Measurements from ENCODE around the gene TMEM135. TPM values are rescaled to one million over a fixed set of nuclear protein-coding genes. Genes with fewer than 3 reads are reported as not detected.

The TMEM135 gene
- total RNA-seq, 2 experiments from 2014 or later = 25.5 to 26.0 TPM

DNA sequence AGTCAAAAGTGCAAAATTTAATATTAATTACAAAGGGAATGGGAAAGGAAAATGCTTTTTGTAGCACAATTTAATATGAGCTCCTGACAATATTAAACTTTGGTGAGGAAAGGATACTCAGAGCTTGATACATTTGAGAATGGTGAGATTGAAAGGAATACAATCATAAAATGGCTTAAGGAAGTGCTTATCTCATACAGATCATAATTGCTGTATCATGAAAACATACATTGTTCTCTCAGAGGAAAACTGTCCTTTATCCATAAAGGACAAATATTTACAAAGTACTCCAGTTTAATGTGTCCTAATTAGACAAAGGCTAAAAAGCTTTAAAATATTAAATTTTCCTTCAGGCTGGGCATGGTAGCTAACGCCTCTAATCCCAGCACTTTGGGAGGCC lies 260.4 kb downstream of the TMEM135 start:
- no peak overlapping the region for H3K4me3 Mint-ChIP-seq
- DNase-seq = no peak
- intact Hi-C loops (cut with DNase I, micrococcal nuclease) = no loop called here
- no peaks in the 10 kb centered on the region for H3K9me3 Mint-ChIP-seq (ENCODE audit: low read depth)
- H3K4me1 Mint-ChIP-seq = peaks cover 2% of the 10 kb centered on the region
- ATAC-seq = no peak
- no peaks in the 10 kb centered on the region for H3K27me3 Mint-ChIP-seq
- POLR2A ChIA-PET = no interaction called here
- no peak overlapping the region for H3K27ac Mint-ChIP-seq
- H3K36me3 Mint-ChIP-seq (ENCODE audit: low read depth) = peaks cover 6% of the 10 kb centered on the region
- CTCF ChIA-PET = interaction anchor here (0.6 to 1.0 kb wide), 2 partner anchors 8 to 117 kb away, joined by 3 read pairs; no protein-coding TSS in a partner anchor

GRCh38 chr11:87299041-87299481 lies 261.3 kb downstream of the TMEM135 start:
- peak; percentile 36 for ATAC-seq
- H3K36me3 Mint-ChIP-seq (ENCODE audit: low read depth) = peaks cover 6% of the 10 kb centered on the region
- H3K27me3 Mint-ChIP-seq = no peaks in the 10 kb centered on the region
- no peak overlapping the region for H3K4me3 Mint-ChIP-seq
- no peak overlapping the region for H3K27ac Mint-ChIP-seq
- intact Hi-C loops (cut with DNase I, micrococcal nuclease) = no loop called here
- DNase-seq = no peak
- no peaks in the 10 kb centered on the region for H3K9me3 Mint-ChIP-seq (ENCODE audit: low read depth)
- ChIA-PET CTCF (interaction anchor here (1.0 kb wide), 1 partner anchor 9 kb away, joined by 3 read pairs; no protein-coding TSS in a partner anchor), POLR2A (interaction anchor here (0.7 kb wide), 1 partner anchor 121 kb away, joined by 3 read pairs; no protein-coding TSS in a partner anchor)
- H3K4me1 Mint-ChIP-seq = peaks cover 2% of the 10 kb centered on the region

DNA sequence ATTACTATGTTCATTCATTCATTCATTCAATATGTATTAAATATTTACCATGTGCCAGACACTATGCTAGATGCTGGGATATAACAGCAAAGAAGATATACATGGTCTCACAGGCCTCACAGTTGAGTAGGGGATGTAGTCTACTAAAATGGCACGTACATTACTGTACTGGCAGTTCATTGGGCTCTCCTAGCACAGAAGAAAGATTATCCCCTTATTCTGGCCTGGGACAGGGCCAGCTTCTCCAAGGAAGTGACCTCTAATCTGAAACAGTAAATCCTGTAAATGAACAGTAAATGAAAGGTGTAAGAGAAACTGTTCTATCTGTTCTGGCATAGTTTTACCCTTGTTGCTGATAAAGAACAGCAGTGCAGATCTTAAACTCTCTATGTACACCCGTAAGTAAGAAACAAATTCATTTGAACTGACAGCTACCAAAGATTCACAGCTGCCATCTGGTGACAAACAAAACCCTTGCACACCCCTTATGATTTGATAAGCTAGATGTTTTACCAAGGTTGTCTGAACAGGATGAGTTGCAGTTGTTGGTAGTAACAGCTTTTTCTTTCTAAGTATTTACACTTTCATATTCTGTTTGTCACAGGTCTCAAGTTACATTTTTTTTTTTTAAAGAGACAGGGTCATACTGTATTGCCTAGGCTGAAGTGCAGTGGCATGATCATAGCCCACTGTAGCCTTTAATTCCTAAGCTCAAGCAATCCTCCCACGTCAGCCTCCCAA lies 263.1 kb downstream of the TMEM135 start:
- peaks cover 6% of the 10 kb centered on the region for H3K36me3 Mint-ChIP-seq (ENCODE audit: low read depth)
- no peak overlapping the region for H3K4me3 Mint-ChIP-seq
- no peak overlapping the region for H3K27ac Mint-ChIP-seq
- ATAC-seq (peak; percentile 36), DNase-seq (no peak)
- peaks cover 2% of the 10 kb centered on the region for H3K4me1 Mint-ChIP-seq
- POLR2A ChIA-PET = interaction anchor here (0.6 kb wide), 1 partner anchor 1548 kb away, joined by 6 read pairs; no protein-coding TSS in a partner anchor
- no peaks in the 10 kb centered on the region for H3K27me3 Mint-ChIP-seq
- intact Hi-C loops (cut with DNase I, micrococcal nuclease) = no loop called here
- CTCF ChIA-PET = interaction anchor here (0.6 to 2.4 kb wide), 6 partner anchors 10 to 362 kb away, joined by 3 to 16 read pairs (median 4); no protein-coding TSS in a partner anchor
- no peaks in the 10 kb centered on the region for H3K9me3 Mint-ChIP-seq (ENCODE audit: low read depth)

DNA sequence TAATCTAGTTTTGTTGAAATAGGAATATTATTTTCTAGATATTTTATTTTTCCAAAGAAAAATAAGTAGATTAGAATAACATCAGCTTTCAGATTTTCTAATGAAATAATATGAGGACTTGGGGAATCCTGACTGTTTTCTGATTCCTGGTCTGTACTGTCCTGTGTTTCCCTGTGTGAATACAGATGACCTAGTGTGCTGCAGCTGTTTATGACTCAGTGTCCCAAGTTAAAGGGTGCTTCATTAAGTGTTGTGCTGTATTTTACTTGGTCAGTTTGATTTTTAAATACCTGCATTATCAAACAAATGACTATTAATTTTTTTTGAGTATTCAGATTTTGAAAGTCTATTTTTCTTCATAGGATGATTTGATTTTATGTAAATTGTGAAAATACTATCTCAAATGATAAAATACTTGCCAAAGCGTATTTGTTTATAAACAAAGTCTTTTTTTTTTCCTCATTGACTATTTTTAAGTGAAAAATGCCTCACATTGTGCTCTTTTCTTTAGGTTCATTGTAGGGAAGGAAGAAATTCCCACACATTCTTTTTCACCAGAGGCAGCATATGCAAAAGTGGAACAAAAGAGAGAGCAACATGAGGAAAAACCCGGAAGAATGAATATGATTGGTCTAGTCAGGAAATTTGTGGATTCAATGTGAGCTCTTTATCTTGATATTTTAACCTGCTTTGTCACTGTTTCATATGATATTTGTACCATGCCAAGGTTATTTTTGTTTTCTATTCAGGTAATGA lies 264.2 kb downstream of the TMEM135 start:
- DNase-seq (no peak), ATAC-seq (no peak)
- Mint-ChIP-seq H3K36me3 (ENCODE audit: low read depth) (peaks cover 4% of the 10 kb centered on the region), H3K9me3 (ENCODE audit: low read depth) (no peaks in the 10 kb centered on the region), H3K4me1 (peaks cover 2% of the 10 kb centered on the region), H3K27me3 (no peaks in the 10 kb centered on the region), H3K4me3 (no peak overlapping the region), H3K27ac (no peak overlapping the region)
- CTCF ChIA-PET = interaction anchor here (0.9 to 2.4 kb wide), 3 partner anchors 11 to 363 kb away, joined by 3 to 16 read pairs (median 3); no protein-coding TSS in a partner anchor
- POLR2A ChIA-PET = no interaction called here
- intact Hi-C loops (cut with DNase I, micrococcal nuclease) = no loop called here

DNA sequence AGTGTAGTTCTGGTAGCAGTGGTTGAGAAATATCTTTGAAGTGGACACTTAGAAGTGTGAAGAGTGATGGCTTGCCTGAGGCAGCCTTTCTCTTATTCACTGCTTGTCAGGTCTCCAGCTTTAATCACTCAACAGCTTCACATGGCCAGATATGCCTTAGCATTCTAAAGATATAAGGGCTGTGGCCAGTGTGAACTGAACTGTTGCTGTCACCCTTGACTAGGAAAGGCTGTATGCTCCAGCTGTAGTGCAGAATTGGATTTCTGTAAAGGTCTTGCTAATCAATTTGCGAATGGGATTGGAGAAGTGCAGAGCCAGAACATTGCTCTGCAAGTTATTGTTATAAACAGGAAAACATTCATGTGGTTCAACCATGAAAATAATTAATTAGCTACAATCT lies 266.7 kb downstream of the TMEM135 start:
- CTCF ChIA-PET = interaction anchor here (0.7 to 1.0 kb wide), 3 partner anchors 14 to 377 kb away, joined by 3 to 5 read pairs (median 3); no protein-coding TSS in a partner anchor
- H3K27ac Mint-ChIP-seq = no peak overlapping the region
- no peaks in the 10 kb centered on the region for H3K4me1 Mint-ChIP-seq
- DNase-seq (no peak), ATAC-seq (no peak)
- H3K36me3 Mint-ChIP-seq (ENCODE audit: low read depth) = peaks cover 3% of the 10 kb centered on the region
- POLR2A ChIA-PET = no interaction called here
- no peak overlapping the region for H3K4me3 Mint-ChIP-seq
- H3K27me3 Mint-ChIP-seq = no peaks in the 10 kb centered on the region
- intact Hi-C loops (cut with DNase I, micrococcal nuclease) = no loop called here
- H3K9me3 Mint-ChIP-seq (ENCODE audit: low read depth) = no peaks in the 10 kb centered on the region

- DNase-seq = no peak
Observed at GRCh38 chr11:87306262-87306851, 268.6 kb downstream of the TMEM135 start.

GRCh38 chr11:87307101-87307500 lies 269.4 kb downstream of the TMEM135 start:
- no peaks in the 10 kb centered on the region for H3K4me1 Mint-ChIP-seq
- ATAC-seq = no peak
- H3K27ac Mint-ChIP-seq = no peak overlapping the region
- H3K4me3 Mint-ChIP-seq = no peak overlapping the region
- no peaks in the 10 kb centered on the region for H3K9me3 Mint-ChIP-seq (ENCODE audit: low read depth)
- peaks cover 3% of the 10 kb centered on the region for H3K36me3 Mint-ChIP-seq (ENCODE audit: low read depth)
- ChIA-PET CTCF (interaction anchor here (0.5 kb wide), 1 partner anchor 1582 kb away, joined by 4 read pairs; no protein-coding TSS in a partner anchor), POLR2A (no interaction called here)
- no peaks in the 10 kb centered on the region for H3K27me3 Mint-ChIP-seq
- no peak for DNase-seq
- intact Hi-C loops (cut with DNase I, micrococcal nuclease) = no loop called here

More at GRCh38 chr11:87306262-87306851, 268.6 kb downstream of the TMEM135 start:
- Mint-ChIP-seq H3K27me3 (no peaks in the 10 kb centered on the region), H3K27ac (no peak overlapping the region), H3K9me3 (ENCODE audit: low read depth) (no peaks in the 10 kb centered on the region), H3K4me1 (no peaks in the 10 kb centered on the region), H3K36me3 (ENCODE audit: low read depth) (peaks cover 3% of the 10 kb centered on the region), H3K4me3 (no peak overlapping the region)
- no peak for ATAC-seq
- intact Hi-C loops (cut with DNase I, micrococcal nuclease) = no loop called here
- CTCF ChIA-PET = interaction anchor here (0.6 to 0.9 kb wide), 3 partner anchors 47 to 364 kb away, joined by 3 read pairs; no protein-coding TSS in a partner anchor
- POLR2A ChIA-PET = no interaction called here

DNA sequence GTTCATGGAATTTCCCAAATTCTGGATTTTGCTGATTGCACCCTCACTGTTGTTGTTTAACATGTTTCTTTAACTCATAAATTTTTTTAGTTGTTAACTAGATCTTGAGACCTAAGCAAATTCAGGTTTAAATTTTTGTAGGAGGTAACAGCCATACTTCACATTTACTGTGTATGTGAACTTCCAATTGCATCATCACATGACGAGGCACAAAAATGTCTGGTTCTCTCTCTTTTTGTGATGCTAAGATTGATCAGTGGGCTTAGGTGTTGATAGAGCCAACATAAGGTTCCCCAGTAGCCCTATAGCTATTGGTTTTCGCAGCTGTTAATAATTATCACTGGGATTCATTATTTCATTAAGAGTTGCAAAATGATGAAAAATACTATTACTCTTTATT lies 277.5 kb downstream of the TMEM135 start:
- no peaks in the 10 kb centered on the region for H3K4me1 Mint-ChIP-seq
- CTCF ChIA-PET = interaction anchor here (0.7 kb wide), 1 partner anchor 103 kb away, joined by 3 read pairs; no protein-coding TSS in a partner anchor
- intact Hi-C loops (cut with DNase I, micrococcal nuclease) = no loop called here
- ATAC-seq (no peak), DNase-seq (no peak)
- H3K27me3 Mint-ChIP-seq = no peaks in the 10 kb centered on the region
- POLR2A ChIA-PET = no interaction called here
- H3K4me3 Mint-ChIP-seq = no peak overlapping the region
- H3K27ac Mint-ChIP-seq = no peak overlapping the region
- H3K9me3 Mint-ChIP-seq (ENCODE audit: low read depth) = no peaks in the 10 kb centered on the region
- peaks cover 8% of the 10 kb centered on the region for H3K36me3 Mint-ChIP-seq (ENCODE audit: low read depth)

- Mint-ChIP-seq H3K36me3 (ENCODE audit: low read depth) (peaks cover 9% of the 10 kb centered on the region), H3K9me3 (ENCODE audit: low read depth) (no peaks in the 10 kb centered on the region), H3K4me1 (no peaks in the 10 kb centered on the region), H3K27me3 (no peaks in the 10 kb centered on the region), H3K4me3 (no peak overlapping the region), H3K27ac (no peak overlapping the region)
- DNase-seq (no peak), ATAC-seq (no peak)
- intact Hi-C loops (cut with DNase I, micrococcal nuclease) = no loop called here
- ChIA-PET CTCF (interaction anchor here (0.6 kb wide), 2 partner anchors 28 to 367 kb away, joined by 3 read pairs; no protein-coding TSS in a partner anchor), POLR2A (no interaction called here)
Observed at GRCh38 chr11:87316491-87316890, 278.8 kb downstream of the TMEM135 start.

DNA sequence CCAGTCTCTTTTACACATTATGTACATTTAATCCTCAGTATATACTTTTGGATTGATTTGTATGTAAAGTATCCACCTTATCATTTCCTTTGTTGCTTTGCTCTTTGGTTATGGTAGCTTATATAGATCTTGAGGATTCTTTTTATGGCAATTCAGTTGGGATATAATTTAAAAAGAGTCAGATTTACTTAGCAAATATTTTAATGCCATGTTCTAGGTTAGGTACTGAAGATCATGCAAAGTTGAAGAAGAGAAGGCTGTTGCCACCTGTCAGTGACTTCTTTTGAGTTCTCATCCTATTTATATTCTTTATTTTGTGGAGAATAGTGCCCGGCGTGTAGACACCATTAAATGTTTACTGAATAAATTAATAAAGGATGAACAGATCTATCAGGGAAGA lies 279.7 kb downstream of the TMEM135 start:
- H3K27ac Mint-ChIP-seq = no peak overlapping the region
- ATAC-seq = no peak
- ChIA-PET CTCF (no interaction called here), POLR2A (no interaction called here)
- H3K27me3 Mint-ChIP-seq = no peaks in the 10 kb centered on the region
- no peaks in the 10 kb centered on the region for H3K4me1 Mint-ChIP-seq
- intact Hi-C loops (cut with DNase I, micrococcal nuclease) = no loop called here
- no peak overlapping the region for H3K4me3 Mint-ChIP-seq
- H3K36me3 Mint-ChIP-seq (ENCODE audit: low read depth) = peaks cover 12% of the 10 kb centered on the region
- H3K9me3 Mint-ChIP-seq (ENCODE audit: low read depth) = no peaks in the 10 kb centered on the region
- no peak for DNase-seq

DNA sequence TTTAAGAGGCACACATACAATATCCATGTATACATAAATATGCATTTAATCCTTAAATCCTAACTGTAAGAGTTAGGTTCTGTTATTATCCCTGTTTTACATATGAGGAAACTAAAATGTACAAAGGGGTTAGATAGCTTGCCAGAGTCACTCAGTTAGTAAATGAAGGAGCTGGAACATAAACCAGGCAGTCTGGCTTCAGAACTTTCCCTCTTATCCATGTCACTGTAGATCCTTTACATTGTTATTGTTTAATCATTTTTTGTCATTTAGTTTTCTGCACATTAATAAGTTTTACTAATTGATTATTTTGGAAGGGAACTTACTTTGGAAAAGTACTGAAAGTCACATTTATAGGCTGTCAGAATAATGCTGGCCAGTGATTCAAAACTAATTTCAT lies 282.4 kb downstream of the TMEM135 start:
- ATAC-seq (no peak), DNase-seq (no peak)
- H3K27me3 Mint-ChIP-seq = no peaks in the 10 kb centered on the region
- H3K4me3 Mint-ChIP-seq = no peak overlapping the region
- H3K4me1 Mint-ChIP-seq = no peaks in the 10 kb centered on the region
- POLR2A ChIA-PET = no interaction called here
- peaks cover 15% of the 10 kb centered on the region for H3K36me3 Mint-ChIP-seq (ENCODE audit: low read depth)
- CTCF ChIA-PET = interaction anchor here (0.6 kb wide), 1 partner anchor 10 kb away, joined by 3 read pairs; no protein-coding TSS in a partner anchor
- intact Hi-C loops (cut with DNase I, micrococcal nuclease) = no loop called here
- no peaks in the 10 kb centered on the region for H3K9me3 Mint-ChIP-seq (ENCODE audit: low read depth)
- no peak overlapping the region for H3K27ac Mint-ChIP-seq
